NCI-H2196 (cell line): ENCODE measurements around the gene KLF17.
"Not testable (repeated sequence)": the region's sequence is repeated elsewhere in the genome, so short reads cannot be mapped to it uniquely, and the experiment has no call there.

Source experiments
- DNase-seq: peaks from one replicate; lab custom pipeline; 2025; ENCODE audit not compliant: unreplicated experiment; lab: John Stamatoyannopoulos, UW

The KLF17 gene

DNA sequence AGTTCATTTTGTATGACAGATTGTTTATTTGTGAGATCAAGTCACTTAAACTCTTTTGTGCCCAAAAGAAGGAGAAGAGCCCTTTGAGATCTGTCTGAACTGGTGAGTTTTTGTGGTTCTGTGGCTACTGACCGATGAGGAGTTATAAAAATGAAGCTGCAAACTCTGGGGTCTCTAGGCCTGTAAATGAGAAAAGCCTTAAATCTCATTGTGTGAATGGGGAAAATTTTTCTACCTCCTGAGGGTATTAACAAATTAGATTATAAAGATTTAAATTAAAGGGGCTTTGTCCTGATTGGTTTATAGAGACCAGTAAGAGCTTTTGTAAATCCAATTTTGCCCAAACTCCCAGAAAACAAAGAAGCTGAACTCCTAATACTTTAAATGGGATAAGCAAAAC is 9.7 kb upstream of the KLF17 start:
- DNase-seq: no peak

DNA sequence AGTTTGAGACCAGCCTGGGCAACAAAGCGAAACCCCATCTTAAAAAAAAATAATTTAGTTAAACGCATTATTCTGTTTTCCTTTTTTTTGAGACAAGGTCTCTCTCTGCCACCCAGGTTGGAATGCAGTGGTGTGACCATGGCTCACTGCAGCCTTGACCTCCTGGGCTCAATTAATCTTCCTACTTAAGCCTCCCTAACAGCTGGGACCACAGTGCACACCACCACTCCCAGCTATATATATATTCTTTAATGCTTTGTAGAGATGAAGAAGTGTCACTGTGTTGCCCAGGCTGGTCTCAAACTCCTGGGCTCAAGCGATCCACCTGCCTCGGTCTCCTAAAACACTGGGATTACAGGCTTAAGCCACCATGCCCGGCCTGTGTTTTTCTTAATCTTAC is 7.7 kb upstream of the KLF17 start:
- no peak for DNase-seq

DNA sequence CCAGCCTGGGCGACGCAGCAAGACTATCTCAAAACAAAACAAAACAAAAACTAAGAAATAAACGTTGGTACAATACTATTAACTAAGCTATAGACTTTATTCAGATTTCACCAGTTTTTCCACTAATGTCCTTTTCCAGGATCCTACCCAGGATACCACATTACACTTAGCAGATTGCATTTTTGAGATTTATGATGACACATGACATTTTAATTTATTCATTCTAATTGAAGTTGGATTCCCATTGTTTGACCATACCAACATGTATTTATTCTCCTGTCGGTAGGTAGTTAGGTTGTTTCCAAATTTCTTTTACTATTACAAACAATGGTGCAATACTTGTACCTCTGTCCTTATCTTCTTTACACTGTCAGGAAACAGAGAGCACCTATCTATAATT is 6.8 kb upstream of the KLF17 start:
- DNase-seq: no peak

DNA sequence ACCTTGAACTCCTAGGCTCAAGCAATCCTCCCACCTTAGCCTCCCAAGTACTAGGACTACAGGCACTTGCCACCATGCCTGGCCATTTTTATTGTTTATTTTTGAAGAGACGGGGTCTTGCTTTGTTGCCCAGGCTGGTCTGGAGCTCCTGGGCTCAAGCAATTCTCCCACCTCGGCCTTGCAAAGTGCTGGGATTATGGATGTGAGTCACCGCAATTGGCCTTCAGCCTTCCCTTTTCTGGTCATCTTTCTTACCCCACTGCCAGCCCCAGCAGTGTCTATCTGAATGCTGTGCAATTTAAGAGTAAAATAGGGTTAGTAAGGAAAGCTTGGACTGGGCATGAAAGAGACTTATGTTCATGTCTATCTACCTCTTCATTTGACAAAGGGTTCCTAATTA is 6.1 kb upstream of the KLF17 start:
- DNase-seq: no peak

DNA sequence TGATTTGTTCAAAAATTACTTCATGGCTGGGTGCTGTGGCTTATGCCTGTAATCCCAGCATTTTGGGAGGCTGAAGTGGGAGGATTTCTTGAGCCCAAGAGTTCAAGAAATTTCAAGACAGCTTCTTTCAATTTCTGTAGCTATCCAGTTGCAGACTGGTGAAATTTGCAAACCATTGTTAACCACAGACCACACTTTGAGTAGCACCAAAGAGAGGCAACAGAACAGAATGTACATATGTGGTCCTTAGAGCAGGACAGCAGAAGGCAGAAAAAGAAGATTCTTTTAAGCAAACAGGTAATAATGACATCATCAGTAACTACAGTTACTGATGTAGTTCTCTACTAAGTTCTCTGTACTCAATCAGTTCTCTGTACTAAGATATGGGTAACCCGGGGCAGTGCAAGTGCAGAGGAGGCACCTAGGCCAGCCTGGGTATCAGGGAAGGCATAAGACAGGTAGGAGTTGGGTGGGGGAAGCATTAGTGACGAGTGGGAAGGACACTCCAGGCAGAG is 5.5 kb upstream of the KLF17 start:
- DNase-seq: no peak

DNA sequence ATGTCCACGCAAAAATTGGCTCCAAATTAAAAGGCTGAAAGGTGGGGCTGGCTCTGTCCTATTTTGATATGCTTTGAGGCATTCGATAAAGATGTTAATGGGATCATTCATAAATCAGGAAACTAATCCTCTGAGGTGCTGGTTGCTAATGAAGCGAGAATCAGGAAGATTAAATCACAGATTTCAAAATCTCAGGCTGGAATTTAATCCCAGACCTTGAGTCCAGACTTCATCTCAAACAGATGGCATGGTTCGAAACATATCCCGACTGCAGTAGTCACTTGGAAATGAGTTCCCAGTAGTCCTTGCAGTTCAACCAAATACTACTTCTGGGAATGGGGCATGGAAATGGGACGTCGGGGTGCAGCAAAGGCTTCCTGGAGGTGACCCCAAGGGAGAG is 4.5 kb upstream of the KLF17 start:
- no peak for DNase-seq

DNA sequence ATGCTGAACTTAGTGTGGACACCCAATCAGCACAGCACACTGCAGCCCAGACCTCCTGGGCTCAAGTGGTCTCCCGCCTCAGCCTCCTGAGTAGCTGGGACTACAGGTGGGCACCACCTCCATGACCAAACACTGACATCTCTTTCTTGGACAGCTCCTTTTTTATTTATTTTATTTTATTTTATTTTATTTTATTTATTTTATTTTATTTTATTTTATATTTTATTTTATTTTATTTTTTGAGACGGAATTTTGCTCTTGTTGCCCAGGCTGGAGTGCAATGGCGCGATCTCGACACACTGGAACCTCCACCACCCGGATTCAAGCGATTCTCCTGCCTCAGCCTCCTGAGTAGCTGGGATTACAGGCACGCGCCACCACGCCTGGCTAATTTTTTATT is 1.3 kb upstream of the KLF17 start:
- not testable (repeated sequence) for DNase-seq

DNA sequence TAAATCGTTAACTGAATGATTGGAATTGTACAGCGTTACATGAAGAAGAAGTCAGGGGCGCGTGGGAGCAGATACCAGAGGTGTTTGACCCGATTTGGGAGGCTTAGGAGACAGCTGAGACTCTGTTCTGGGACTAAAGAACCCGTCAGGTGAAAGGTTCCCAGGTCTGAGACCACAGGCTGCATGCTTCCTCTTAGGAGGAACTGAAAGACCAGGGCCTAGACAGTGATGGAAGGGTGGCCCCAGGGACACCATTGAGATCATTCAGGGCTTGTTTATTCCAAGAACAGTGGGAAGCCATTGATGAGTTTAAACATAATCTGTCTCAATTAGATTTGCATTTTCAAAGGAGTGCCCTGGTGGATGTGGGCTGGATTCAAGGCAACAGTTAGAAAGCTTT is 904 bp downstream of the KLF17 start:
- no peak for DNase-seq

DNA sequence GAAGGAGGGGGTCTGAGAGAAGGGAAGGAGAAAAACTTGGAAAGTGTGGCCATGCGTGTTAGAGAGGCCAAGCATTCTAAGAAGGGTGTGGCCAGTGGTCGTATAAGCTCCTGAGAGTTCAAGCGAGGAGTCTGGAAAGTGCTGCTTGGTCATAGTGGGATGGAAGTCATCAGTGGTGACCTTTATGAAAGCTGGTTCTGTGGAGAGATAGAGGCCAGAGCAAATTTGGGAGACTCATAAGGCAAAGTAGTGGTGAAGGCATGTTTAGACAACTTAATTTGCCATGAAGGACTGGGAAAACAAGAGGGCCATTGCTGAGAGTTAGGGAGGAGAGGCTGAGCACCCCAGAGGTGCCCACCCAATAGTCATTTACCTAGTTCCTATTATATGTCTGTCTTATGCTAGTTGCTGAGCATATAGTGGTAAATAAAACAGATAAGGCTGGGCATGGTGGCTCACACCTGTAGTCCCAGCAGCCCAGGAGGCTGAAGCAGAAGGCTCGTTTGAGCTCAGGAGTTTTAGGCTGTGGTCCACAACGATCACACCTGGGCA is 1.9 kb downstream of the KLF17 start:
- DNase-seq: no peak

DNA sequence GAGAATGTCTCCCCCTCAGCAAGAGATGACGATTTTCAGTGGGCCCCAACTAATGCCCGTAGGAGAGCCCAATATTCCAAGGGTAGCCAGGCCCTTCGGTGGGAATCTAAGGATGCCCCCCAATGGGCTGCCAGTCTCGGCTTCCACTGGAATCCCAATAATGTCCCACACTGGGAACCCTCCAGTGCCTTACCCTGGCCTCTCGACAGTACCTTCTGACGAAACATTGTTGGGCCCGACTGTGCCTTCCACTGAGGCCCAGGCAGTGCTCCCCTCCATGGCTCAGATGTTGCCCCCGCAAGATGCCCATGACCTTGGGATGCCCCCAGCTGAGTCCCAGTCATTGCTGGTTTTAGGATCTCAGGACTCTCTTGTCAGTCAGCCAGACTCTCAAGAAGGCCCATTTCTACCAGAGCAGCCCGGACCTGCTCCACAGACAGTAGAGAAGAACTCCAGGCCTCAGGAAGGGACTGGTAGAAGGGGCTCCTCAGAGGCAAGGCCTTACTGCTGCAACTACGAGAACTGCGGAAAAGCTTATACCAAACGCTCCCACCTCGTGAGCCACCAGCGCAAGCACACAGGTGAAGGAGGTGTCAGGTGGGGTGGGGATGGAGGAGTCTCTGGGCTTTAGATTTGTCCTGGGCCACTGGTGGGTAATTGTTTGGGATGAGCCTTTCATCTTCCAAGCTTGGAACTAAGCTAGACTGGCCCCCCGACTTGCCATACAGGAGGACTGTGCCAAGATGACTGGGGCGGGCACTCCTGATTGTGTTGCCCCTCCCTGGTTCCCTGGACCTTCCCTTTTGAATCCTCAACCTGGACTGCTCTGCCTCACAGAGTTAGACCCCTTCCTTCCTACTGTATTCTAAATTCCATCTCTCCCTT is 11.2 kb downstream of the KLF17 start:
- no peak for DNase-seq

DNA sequence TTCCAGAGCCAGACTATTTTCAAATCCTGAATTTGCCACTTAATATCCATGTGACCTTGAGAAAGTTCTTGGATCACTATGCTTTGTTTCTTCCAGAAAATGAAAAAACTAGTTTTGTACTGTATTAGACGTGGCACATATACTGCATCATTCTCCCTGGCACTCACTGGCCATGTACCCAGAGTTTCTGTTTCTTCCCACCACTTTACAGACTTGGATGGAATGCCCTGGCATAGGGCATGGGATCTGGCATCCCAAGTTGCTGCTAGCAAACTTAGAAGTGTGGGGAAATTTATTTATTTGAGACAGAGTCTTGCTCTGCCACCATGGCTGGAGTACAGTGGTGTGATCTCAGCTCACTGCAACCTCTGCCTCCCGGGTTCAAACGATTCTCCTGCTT is 12.8 kb downstream of the KLF17 start:
- DNase-seq: no peak

DNA sequence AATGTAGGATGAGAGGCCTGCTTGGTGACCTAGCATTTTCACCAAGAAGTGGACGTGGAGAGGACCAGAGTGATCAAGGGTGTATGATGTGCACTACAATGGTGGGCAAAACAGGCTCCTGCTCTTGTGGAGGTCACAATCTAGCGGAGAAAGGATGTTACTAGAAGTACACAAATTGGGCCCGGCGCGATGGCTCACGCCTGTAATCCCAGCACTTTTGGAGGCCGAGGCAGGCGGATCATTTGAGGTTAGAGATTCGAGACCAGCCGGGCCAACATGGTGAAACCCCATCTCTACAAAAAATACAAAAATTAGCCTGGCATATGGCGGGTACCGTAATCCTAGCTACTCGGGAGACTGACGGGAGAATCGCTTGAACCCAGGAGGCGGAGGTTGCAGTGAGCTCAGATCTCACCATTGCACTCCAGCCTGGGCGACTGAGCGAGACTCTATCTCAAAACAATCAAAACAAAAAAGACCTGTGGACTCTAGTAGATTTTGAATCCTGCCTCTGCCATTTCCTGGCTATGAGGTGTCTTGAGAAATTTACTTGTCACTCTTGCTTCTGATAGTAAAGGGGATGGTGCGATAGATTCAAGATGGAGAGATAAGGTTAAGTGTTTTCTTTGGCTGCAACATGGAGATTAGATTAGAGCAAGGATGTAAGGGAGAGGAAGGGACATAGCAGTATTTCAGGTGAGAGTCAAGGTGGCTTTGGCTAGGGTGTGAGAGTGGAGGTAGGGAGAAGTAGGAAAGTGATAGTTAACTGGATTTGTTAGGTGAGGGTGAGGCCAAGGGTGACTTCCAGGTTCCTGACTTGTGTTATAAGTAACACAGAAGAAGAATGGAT is 15.7 kb downstream of the KLF17 start:
- DNase-seq: no peak

DNA sequence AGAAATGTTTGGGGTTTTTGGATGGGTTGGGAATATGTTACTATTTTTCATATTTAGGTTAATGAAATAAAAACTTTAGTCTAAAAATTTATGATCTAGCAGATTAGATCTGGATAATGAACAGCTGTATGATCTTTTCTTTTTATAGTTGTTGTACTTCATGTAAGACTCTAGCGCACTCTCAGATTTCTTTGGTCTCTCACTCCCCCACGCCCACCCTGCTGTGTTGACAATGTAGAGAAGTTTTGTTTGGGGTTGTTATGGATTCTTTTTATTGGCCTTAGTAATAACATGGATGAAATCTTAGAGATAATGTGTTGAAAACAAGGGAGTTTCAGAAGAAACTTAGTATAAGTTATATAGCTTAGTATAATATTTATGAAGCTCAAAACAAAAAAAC is 17.3 kb downstream of the KLF17 start:
- no peak for DNase-seq

DNA sequence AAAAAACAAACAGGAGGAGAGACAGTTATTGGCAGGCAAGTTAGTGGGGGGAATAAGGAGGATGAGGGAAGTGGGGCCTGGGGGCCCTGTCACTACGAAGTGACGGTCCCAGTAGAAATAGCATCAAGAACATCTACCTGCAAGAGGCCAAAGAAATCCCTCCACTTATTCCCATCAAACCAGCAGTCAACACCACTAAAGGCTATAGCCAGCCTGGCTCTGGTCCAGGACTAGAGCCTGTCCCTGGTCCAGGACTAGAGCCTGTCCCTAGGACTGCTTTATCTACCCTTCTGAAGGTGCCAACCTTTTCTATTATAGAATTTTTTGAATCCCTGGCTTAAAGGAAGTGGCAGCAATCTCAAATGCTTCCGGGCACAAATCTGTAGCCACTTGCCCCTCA is 19.6 kb downstream of the KLF17 start:
- no peak for DNase-seq

DNA sequence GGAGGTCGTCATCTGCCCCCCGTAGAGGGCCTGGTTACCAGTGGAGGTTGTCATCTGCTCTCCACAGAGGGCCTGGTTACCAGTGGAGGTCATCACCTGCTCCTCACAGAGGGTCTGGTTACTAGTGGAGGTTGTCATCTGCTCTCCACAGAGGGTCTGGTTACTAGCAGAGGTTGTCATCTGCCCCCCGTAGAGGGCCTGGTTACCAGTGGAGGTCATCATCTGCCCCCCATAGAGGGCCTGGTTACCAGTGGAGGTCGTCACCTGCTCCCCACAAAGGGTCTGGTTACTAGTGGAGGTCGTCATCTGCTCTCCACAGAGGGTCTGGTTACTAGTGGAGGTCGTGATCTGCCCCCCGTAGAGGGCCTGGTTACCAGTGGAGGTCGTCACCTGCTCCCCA is 20.9 kb downstream of the KLF17 start:
- not testable (repeated sequence) for DNase-seq

DNA sequence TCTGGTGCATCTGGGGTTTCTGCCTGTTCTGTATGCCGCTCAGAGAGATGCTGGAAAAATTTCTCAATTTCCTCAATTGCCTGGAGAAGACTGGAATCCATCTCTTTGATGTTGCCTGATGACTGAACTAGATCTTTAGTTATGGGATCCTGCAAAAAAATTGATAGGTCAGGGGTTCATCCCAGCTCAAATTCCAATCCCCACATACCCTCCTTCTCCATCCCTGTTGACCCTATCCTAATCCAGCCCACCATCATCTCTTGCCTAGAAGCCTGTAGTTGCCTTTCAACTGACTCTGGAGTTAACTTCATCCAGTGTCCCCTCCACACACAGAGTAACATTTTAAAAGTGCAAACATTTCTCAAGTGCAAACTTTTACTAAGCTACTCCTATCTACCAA is 22.9 kb downstream of the KLF17 start, which contains the start of gene KLF18:
Gene KLF18, minus strand, starts transcription at position 101 of the 400 bp plus-strand sequence. Its CDS starts 0 bp downstream, at position 101.
- DNase-seq: no peak

DNA sequence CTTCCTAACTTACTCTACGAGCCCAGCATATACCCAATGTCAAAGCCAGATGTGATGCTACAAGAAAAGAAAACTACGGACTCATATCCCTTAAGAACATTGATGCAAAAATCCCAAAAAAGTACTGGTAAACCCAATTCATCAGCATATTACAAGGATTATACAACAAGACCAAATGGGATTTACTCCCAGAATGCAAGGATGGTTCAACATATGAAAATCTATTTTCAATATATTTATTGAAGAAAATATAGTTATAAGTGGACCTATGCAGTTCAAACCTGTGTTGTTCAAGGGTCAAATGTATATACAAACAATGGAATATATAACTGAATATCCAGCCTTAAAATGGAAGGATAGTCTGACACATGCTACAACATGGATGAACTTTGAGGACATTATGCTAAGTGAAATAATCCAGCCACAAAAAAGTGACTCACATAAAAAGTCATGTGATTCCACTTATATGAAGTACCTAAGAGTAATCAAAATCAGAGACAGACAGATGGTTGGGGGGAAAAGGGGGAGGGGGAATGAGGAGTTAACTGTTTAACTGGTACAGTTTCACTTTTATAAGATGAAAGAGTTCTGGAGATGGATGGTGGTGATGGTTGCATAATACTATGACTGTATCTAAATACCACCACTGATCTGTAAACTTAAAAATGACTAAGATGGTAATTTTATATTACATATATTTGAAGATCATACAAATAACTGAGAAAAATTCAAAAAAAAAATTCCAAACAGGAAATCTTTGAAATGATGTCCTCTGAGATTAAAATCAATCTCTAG is 26.5 kb downstream of the KLF17 start:
- no peak for DNase-seq

DNA sequence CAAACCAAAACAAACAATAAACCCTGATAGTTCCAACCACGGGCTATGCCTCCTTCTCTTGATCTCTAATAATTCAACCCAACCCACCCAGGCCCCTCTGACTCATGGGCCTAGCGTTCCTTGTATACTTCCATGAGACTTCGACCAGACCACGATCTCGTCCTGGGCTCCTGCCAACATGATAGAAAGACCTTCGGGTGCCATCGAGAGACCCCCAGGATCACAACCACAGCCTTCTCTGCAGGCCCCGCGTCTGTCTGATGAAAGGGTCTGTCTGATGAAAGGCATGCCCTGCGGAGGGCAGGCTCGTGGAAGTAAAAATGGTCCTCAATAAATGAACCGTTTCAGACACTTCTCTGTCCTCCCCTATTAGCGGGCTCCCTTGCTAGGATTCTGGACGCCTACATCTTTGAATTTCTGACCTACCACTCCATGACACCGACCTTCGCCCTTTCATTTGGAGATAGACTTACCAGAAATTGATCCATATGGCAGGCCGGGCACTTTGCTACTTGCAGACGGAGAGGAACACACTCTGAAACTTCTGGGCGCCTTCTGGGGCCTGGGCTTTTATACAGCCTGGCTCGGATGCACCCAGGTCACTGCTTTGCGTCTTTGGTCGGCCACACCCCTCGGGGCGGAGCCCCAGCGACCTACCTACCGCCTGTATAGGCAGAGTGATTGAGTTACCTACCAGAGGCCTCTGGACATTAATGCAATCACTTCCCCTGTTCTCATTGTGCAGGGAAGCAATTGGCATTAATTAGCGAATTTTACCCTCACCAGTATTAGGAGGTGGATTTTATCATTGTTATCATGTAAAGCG is 28.1 kb downstream of the KLF17 start:
- no peak for DNase-seq

DNA sequence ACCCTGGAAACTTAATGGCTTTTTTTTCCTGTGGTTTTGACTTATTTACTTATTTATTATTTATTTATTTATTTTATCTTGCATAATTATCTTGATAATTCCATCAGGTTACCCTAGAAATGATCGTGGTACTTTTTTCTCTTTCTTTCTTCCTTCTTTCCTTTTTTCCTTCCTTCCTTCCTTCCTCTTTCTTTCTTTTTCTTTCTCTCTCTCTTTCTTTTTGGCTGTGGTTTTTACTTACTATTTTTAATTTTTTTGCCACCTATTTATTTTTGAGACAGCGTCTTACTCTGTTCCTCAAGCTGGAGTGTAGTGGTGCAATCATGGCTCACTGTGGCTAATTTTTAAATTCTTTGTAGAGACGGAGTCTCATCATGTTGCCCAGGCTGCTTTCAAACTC is 29.0 kb downstream of the KLF17 start:
- no peak for DNase-seq

DNA sequence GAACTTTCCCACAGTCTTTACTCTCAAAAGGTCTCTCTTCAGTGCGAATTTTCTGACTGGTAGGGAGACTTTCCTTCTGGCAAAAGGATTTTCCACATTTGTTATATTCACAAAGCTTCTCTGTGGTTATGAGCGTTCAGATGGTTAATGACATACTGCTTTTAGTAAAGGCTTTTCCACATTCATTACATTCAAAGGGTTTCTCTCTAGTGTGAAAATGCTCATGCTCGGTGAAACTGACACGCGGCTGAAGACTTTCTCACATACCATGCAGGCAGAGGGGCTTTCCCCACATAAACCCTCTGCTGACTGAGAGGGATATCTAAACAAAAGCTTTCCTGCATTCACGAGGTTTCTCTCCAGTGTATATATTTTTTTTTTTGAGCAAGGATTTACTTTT is 32.7 kb downstream of the KLF17 start:
- no peak for DNase-seq
